Measurements from ENCODE around the gene ACAP2. TPM values are rescaled to one million over a fixed set of nuclear protein-coding genes. Genes with fewer than 3 reads are reported as not detected.
"Not testable (repeated sequence)": the region's sequence is repeated elsewhere in the genome, so short reads cannot be mapped to it uniquely, and the experiment has no call there.

Gene ACAP2
- total RNA-seq, 1 donor from 2014 or later: 12.8 TPM

GRCh38 chr3:195239121-195239520 is 203.7 kb downstream of the ACAP2 start:
- intact Hi-C loops (cut with DNase I): no loop called here
- DNase-seq (no peak), ATAC-seq (ENCODE audit: poor library complexity) (no peak)

DNA sequence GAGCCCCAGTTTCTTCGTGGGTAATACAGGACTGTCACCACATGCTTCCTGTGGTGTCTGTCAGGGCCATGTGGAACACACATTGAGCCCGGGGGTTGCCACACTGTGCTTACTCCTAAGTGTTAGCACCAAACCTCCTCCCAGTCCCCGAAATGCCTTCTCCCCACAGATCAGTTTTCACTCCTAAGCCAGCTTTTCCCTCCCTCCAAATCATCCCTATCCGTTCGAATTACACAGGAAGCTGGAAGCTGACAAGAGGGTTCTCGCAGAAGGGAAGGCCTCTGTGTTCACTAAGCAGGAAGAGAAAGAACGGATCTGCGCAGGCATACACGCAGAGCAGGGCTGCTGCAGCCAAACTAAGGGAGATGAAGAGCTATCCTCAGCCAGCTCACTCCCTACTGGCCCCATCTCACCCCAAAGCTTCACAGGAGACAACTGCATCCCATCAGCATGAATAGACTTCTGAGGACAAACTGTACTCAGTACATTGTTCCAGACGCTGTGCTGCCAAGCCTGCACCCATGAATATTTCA is 204.2 kb downstream of the ACAP2 start:
- intact Hi-C loops (cut with DNase I): no loop called here
- DNase-seq (no peak), ATAC-seq (ENCODE audit: poor library complexity) (peak; percentile 64)

- intact Hi-C loops (cut with DNase I): no loop called here
- DNase-seq (peak; percentile 23), ATAC-seq (ENCODE audit: poor library complexity) (no peak)
Measured at GRCh38 chr3:195238081-195238571, 204.7 kb downstream of the ACAP2 start.

DNA sequence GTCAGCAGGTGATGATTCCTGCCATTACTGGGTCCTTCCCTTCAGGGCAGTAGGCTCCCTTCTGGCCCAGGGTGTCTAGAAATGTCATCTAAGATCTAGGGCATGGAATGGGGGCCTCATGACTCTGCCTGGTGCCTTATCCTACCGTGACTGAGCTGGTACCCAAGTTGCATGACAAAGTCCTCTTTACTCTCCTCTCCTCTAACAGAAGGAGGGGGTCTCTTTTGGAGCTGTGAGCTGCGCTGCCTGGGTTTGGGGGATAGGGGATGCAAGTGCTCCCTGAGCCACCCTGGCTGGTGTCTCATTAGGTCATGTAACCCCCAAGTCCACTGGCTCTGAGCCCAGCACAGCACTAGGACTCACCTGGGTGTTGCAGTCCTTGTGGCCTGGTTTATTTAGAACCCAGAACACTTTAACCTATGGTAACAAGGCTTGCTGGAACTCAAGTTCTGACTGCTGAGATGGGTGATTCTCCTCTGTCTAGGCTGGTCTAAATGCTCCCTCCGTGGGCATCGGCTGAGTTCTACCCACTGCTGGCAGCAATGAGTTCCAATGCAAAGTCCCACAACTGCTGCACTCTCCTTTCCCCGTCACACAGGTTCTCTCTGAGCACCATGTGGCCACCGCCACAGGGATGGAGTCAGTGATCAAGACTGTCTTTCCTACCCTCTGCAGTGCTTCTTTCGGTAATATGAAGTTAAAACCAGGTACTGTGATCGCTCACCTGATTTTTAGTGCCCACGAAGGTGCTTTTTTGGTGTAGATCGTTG is 205.8 kb downstream of the ACAP2 start:
- DNase-seq: peak; percentile 13
- intact Hi-C loops (cut with DNase I): no loop called here
- no peak for ATAC-seq (ENCODE audit: poor library complexity)

DNA sequence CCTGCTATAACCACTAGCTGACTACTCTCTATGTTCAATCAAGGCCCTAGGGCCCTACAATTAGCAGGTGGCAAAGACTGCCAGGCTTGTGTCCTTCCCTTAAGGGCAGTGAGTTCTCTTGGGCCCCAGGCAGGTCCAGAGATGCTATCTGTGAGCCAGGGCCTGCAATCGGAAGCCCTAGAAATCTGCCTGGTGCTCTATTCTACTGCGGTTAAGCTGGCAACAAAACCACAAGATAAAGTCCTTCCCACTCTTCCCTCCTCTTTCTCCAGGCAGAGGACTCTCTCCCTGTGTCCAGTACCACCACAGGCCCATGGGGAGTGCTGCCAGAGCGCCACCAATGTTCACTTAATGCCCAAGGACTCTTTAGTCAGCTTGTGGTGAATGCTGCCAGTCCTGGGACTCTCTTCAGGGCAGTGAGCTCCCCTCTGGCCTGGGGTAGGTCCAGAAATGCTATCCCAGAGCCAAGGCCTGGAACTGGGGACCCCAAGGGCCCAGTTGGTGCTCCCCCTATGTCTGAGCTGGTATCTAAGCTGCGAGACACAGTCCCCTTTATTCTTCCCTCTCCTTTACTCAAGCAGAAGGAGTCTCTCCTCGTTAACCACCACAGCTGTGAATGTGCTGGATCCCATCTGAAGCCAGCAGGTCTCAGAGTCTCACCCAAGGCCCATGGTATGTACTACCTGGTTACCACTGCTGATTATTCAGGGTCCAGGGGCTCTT is 206.6 kb downstream of the ACAP2 start:
- intact Hi-C loops (cut with DNase I): no loop called here
- ATAC-seq (ENCODE audit: poor library complexity) (no peak), DNase-seq (peak; percentile 3)

GRCh38 chr3:195230244-195230643 is 212.6 kb downstream of the ACAP2 start:
- ATAC-seq (ENCODE audit: poor library complexity) (no peak), DNase-seq (no peak)
- intact Hi-C loops (cut with DNase I): no loop called here

GRCh38 chr3:195228886-195229285 is 213.9 kb downstream of the ACAP2 start:
- DNase-seq; intact Hi-C loops (cut with DNase I); ATAC-seq (ENCODE audit: poor library complexity): not testable (repeated sequence)

DNA sequence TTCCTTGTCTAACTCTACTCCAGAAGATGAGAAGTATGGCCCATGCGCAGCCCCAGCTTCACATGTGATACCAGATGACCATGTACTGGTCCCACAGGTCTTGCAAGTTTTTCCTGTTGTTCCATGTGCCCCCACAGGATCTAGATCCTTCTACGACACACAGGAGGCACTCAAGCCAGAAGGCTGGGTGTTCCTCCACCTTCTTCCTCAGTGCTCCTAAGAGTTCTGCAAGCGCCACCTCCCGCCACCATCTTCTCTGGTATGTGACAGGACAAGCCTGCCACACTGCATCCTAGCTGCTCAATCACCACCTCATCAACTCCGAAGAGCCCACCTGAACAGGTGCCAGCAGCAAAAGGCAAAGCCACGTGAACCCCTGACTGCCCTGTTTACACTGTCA is 214.9 kb downstream of the ACAP2 start:
- DNase-seq (no peak), ATAC-seq (ENCODE audit: poor library complexity) (no peak)
- intact Hi-C loops (cut with DNase I): no loop called here

DNA sequence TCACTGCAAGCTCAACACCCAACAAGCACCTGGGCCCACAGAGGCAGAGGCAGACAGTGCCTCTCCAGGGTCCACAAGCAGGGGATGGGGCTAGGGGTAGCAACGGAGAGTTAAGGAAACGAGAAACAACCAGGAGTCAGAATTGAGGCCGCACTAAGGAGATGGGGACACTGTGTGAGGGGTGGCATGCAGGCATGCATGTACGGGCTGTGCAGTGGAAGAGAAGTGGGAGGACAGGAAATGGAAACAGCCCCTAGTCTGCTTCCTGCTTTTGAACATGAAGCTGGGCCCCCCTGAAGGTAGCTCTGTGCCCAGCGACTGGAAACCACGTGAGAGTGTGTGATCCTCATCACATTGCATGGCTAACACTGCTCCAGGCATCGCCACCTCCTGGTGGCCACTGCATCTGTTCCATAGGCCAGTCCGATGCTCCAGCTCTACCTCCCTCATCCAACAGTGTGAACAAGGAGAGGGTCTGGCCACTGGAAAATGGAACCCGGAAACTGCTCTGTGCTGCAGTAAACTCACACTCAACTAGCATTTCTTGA is 215.8 kb downstream of the ACAP2 start:
- DNase-seq (peak; percentile 37), ATAC-seq (ENCODE audit: poor library complexity) (no peak)
- intact Hi-C loops (cut with DNase I): no loop called here

DNA sequence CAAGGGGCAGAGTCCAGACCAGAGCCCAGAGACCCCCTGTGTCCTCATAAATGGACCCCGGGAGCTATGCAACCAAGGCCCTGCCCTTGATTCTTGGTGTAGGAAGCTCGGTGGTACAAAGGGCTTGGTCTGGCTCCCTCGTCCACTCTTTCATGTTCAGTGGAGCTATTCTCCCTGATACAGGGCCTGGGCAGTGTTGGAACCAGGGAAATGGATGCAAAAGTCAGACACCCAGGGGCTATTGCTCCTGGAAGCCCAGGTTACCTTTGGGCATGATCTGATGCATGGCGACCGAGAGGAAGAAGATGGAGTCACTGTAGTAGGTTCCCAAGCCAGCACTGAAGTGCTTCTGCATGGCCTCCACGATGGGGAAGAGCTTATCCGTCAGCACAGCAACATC is 216.4 kb downstream of the ACAP2 start:
- intact Hi-C loops (cut with DNase I): no loop called here
- DNase-seq (no peak), ATAC-seq (ENCODE audit: poor library complexity) (no peak)

DNA sequence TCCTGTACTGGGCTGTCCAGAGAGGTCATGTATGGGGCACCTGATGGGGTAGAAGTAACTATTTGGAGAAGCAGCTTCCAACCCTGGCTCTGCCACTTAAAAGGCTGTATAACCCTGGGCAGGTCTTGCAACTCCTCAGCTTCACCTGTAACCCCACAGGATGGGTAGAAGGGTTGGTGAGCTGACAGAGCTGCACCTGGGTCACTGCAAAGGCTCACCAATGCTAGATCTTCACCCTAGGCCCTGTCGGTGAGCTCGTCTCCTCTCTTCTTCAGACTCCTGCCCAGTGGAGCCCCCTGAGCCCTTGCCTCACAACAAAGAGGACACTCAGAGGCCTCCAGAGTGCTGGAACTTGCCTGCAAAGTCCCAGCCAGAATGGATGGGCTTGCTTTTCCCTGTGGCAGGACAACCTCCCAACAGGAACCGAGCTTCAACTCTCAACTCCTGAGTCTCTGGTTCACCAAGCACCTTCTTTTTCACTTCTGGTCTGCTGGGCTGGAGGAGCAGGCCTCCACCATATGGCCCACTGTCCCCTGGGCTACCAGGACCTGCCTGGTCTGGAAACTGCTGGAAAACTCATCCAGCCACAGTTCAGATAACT is 217.7 kb downstream of the ACAP2 start:
- intact Hi-C loops (cut with DNase I): no loop called here
- ATAC-seq (ENCODE audit: poor library complexity) (no peak), DNase-seq (peak; percentile 16)

Other genes with a start within 250 kb of the ACAP2 start
- 2.6 TPM for gene XXYLT1, start 171.9 kb downstream of the ACAP2 start, total RNA-seq
- 28.2 TPM for gene PPP1R2, start 100.3 kb upstream of the ACAP2 start, total RNA-seq
- gene APOD, start 140.9 kb upstream of the ACAP2 start, total RNA-seq: 322 TPM